ENCODE results near the gene ULBP1.
A peak's percentile ranks its signal among the peaks of the same experiment; 100 is the strongest.
"Not testable (repeated sequence)": the region's sequence is repeated elsewhere in the genome, so short reads cannot be mapped to it uniquely, and the experiment has no call there.

ULBP1 gene

GRCh38 chr6:149959806-149960205 lies 3.9 kb upstream of the ULBP1 start:
- in situ Hi-C loops (cut with MboI; ENCODE audit: low pct_unique_long_range_greater_than_20kb, low sequenced_read_pairs, unreplicated experiment); DNase-seq (ENCODE audit: low spot score): not testable (repeated sequence)

- DNase-seq (ENCODE audit: low spot score) = no peak
- in situ Hi-C loops (cut with MboI; ENCODE audit: low pct_unique_long_range_greater_than_20kb, low sequenced_read_pairs, unreplicated experiment) = no loop called here
- TF ChIP-seq CTCF (IDR thresholded peaks at IDR 0.05; ENCODE audit: extremely low read depth, insufficient read depth, missing control alignments) = no peak
Measured at GRCh38 chr6:149960488-149960887, 3.3 kb upstream of the ULBP1 start.

GRCh38 chr6:149961728-149962425 lies 1.9 kb upstream of the ULBP1 start:
- in situ Hi-C loops (cut with MboI; ENCODE audit: low pct_unique_long_range_greater_than_20kb, low sequenced_read_pairs, unreplicated experiment) = no loop called here
- DNase-seq (ENCODE audit: low spot score) = no peak
- no peak for TF ChIP-seq CTCF (IDR thresholded peaks at IDR 0.05; ENCODE audit: extremely low read depth, insufficient read depth, missing control alignments)

- TF ChIP-seq CTCF (IDR thresholded peaks at IDR 0.05; ENCODE audit: extremely low read depth, insufficient read depth, missing control alignments) = no peak
- DNase-seq (ENCODE audit: low spot score) = no peak
- in situ Hi-C loops (cut with MboI; ENCODE audit: low pct_unique_long_range_greater_than_20kb, low sequenced_read_pairs, unreplicated experiment) = no loop called here
Measured at GRCh38 chr6:149962461-149963211, 1.1 kb upstream of the ULBP1 start.

DNA sequence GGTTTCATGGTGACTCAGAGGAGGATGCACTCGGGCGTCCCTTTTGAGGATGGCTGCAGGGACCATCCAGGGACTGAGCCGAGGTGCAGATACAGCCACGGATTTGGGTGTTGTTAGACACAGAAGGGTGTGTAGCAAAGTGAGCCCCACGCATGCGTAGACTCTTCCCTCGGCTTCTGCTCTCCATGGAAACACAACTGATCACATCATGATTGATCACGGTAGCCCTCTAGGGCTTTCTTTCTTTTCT lies 606 bp upstream of the ULBP1 start:
- in situ Hi-C loops (cut with MboI; ENCODE audit: low pct_unique_long_range_greater_than_20kb, low sequenced_read_pairs, unreplicated experiment) = no loop called here
- peak; percentile 48 for DNase-seq (ENCODE audit: low spot score)
- no peak for TF ChIP-seq CTCF (IDR thresholded peaks at IDR 0.05; ENCODE audit: extremely low read depth, insufficient read depth, missing control alignments)

DNA sequence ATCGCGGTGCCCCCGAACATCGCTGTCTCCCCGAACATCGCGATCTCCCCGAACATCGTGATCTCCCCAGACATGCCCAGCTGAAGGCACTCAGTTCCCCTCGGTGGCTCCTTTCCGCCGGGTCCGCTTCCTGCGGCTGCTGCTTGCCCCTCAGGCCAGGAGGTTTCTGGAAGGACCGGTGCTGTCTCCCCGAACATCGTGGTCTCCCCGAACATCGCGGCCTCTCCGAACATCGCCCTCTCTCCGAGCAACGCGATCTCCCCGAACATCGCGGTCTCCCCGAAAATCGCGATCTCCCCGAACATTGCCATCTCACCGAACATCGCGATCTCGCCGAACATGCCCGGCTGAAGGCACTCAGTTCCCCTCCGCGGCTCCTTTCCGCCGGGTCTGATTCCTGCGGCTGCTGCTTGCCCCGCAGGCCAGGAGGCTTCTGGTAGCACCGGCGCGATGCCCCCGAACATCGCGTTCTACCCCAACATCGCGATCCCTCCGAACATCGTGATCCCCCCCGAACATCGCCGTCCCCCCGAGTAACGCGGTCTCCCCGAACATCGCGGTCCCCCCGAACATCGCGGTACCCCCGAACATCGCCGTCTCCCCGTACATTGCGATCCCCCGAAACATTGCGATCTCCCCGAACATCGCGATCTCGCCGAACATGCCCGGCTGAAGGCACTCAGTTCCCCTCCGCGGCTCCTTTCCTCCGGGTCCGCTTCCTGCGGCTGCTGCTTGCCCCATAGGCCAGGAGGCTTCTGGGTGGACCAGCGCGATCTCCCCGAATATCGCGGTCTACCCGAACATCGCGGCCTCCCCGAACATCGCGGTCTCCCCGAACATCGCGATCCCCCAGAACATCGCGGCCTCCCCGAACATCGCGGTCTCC lies 808 bp downstream of the ULBP1 start:
- no peak for DNase-seq (ENCODE audit: low spot score)
- in situ Hi-C loops (cut with MboI; ENCODE audit: low pct_unique_long_range_greater_than_20kb, low sequenced_read_pairs, unreplicated experiment) = no loop called here
- no peak for TF ChIP-seq CTCF (IDR thresholded peaks at IDR 0.05; ENCODE audit: extremely low read depth, insufficient read depth, missing control alignments)
